Activated T-cell treated with anti-CD3 and anti-CD28 coated beads, Interleukin-2, amount 50 U/mL, for 1 hour (primary cell): ENCODE results near the gene C16orf46.

Experiments
- DNase-seq: peaks from one replicate; pipeline ENCODE4 v3.0.0-alpha.2; 2020

Gene C16orf46

DNA sequence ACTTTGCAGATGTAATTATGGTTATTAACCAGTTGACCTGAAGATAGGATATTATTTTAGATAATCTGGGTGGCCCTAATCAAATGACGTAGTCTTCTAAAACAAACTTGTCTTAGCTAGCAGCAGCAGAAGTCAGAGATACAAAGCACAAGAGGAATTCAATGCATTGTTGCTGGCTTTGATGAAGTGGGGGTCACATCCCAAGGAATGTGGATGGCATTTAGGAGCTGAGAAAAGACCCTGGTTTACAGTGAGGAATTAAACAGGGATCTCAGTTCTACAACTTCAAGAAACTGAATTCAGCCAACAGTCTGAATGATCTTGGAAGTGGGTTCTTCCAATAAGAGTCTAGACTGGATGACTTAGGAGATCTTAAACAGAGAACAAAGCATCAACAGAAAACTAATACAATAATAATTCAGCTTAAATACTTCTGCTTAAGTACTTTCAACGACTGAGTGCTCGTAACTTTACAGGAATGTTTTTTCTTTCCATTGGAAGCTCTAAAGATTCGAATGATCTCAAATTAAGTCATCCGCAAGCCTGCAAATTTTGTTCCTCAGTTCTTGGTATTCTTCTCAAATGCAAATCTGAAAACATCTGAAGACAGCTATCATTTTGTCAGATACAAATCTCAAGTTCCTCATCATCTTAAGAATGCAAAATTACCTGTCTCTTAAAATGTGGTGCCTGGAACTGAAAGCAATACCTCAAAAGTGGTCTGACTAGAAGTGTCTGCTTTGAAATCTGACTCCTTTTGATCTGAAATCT lies 3.3 kb downstream of the C16orf46 start:
- DNase-seq, result no peak

DNA sequence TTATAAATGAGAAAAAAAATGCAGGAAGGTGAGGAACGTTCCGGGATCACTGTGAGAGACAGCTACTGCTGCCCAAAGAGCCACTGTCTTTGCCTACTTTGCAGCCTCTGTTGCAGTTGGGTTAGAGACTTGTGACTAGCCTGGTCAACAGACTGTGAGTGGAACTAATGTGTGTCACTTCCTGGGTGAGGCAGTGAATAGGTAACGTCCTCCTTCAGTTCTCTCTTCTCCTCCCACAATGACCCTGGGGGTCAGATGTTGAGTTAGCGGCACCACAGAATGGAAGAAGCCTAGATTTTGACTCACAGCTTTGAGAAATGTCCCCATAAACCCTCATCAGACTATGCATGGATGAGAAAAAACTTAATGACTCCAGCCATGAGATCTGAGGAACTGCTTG lies 5.2 kb downstream of the C16orf46 start:
- no peak for DNase-seq

DNA sequence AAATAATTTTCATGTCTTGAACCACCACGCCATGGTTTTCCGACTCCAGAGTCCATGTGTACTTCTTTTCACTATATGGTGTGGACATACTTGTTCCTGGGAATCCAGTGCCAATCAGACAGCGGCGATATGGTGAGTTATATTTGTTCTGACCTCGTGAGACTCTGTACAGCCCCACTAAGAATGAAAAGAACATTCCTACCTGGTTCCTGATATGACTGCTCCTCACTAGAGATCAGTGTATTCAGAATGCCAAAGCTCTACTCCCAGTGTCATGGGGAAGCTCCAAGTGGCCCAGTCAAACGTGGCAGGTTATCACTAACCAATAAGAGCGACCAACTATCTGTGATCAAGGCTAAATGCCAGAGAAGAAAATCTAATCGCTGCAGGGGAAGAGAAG lies 6.1 kb downstream of the C16orf46 start:
- no peak for DNase-seq

GRCh38 chr16:81069063-81069462 lies 8.0 kb downstream of the C16orf46 start:
- DNase-seq, result no peak

GRCh38 chr16:81067166-81067565 lies 9.9 kb downstream of the C16orf46 start:
- DNase-seq, result no peak

DNA sequence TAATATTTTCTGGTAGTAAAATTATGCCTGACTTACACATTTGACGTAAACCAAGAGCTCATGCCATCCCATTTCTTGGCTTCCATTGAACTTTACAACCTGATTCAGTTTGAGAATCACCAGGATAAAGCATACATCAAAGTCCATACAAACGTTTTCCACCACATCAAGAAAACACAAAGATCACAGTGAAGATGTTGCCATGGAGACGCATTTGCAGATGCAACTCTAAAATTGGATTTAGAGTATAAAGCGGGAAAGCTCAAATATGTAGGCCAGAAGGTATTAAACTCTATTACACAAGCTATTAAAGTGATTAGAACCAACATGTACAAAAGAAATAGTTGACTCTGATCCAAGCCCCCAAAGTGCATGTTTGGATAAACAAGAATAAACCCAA lies 10.4 kb downstream of the C16orf46 start:
- no peak for DNase-seq

DNA sequence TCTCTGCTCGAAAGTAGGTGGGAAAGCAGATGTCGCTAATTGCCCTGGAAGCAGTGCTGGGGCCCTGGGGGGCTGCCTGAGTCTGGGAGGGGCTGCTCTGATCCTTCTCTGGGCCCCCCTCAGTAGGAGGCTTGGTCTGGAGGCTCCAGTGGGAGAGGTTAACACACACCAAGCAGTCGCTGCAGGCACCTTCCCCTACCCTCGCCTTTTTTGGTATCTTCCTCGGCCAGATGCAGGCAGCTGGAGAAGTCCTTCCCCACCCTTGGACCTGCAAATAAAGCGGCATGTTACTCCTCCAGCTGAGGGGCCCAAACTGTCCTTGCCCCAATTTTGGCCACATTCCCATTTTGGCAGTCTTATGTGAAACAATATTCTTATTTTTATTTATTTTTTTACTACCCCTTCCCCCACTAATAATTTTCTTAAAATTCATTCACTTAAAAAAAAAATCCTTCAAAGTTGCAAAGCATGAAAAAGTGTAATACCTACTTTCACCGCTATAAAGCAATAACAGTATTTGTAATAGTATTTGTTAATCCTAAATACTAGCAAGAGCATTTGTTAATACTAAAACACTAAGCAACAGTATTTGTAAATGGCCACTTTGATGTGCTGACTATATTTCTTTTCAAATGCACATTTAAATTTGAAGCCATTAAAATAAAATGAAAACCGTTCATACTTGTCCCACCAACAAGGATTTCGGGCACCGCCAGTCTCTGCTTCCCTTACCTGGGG lies 15.0 kb downstream of the C16orf46 start:
- no peak for DNase-seq

DNA sequence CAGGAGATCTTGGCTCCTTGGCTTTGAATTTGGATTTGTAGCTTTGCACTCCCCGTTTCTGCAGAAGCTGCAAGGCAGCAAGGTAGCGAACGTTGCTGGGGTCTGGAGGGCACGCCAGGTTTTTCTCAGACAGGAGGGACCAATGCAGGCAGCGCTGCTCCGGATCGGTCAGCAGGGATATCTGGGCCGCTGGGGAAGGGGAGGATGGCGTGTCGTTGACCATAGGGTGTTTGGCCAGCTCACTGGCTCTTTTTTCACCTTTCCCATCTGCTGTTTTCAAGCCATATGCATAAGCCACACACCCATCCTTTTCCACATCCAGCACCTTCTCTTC lies 15.8 kb downstream of the C16orf46 start:
- DNase-seq, result no peak

GRCh38 chr16:81060576-81061306 lies 16.3 kb downstream of the C16orf46 start:
- DNase-seq, result no peak

DNA sequence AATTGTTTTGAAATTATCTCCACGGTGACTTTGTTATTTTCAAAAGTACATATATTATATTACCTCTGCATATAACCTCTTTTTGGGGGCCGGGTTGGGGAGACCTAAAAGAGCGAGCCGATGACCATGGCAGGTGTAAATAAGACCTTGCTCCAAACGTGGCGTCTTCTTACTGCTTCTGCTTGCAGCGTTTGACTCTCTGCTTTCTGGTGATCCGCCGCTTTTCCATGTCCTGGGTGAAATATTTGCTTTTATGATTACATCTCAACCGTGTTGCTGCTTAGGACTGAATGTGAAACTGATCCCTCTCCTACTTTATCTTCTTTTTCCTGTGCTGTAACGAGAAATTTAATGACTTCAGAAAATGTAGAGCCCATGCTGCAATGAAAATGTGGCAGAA lies 23.3 kb downstream of the C16orf46 start:
- DNase-seq, result no peak

GRCh38 chr16:81042821-81043220 lies 34.2 kb downstream of the C16orf46 start:
- no peak for DNase-seq

- no peak for DNase-seq
Measured at GRCh38 chr16:81041696-81042095, 35.3 kb downstream of the C16orf46 start.

DNA sequence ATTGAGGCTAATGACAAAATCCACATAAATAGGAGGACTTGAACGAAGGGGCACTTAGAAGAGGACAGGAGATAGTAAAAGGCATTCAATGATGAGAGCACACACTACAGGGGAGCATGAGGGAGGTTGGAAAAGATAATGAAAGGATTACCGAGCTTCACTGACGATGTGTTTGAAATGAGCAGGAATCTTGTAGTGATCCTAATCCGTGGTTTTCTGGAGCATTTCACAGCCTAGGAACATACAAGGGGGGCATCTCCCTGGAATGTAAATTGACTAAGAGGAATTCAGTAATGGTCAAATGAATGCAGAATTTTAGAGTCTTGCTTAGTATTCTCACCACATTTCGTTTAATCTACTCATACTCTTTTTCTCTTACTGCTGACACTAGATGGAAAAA lies 36.2 kb downstream of the C16orf46 start:
- no peak for DNase-seq

- DNase-seq, result no peak
Measured at GRCh38 chr16:81040131-81040530, 36.9 kb downstream of the C16orf46 start.

DNA sequence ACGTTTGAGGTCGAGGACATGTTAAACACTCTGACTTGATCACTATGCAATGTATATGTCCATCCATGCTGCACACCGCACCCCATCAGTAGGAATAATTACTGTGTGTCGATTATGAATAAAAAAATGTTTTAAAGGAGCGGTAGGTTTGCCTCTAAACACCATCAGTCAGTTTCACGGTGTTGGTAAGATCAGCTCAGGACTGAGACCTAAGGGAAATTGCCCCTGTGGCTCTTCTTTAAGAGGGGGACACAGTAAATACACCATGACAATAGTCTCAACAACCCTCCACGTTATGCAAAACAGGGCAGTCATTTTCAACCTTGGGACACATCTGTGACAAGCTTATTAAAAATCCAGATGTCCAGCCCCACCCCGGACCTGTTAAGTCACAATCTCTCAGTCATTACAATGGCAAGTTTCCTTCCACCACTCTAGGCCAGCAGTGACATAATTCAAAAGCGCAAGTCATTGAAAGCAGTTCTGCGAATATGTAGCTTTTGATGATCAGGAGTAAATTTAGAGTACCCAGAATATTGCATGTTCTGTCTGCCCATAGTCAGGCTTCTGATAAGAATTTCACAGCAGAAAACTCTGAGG lies 40.2 kb downstream of the C16orf46 start:
- no peak for DNase-seq

DNA sequence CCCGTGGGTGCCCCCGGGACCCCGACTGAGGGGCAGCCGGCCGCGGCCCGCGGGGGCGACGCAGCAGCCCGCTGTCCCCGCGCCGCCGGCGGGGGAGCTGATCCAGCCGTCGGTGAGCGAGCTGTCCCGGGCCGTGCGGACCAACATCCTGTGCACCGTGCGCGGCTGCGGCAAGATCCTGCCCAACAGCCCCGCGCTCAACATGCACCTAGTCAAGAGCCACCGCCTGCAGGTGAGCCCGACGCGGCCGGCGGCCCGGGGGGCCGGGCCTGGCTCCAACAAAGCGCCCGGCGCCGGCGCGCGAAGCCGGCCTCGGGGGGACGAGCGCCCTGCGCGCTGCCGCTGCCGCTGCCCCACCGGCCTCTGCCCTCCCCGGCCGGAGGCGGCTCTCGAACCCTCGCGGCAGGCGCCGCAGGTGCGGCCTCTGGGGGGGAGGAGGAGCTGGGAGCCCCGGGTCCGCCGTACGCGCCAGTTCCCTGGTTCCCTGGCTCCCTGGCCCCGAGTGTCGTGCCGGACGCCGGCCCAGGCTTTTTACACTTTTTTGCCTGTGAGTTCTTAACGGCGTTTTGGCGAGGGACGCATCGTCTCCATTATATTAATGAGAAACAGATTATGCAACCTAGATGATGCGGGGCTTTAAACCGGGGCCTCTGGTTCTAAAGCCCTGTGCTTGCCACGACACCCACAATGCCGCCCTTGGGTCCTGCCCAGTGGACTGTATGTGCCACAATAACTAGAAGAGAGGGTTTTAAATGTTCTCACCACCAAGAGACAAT lies 40.9 kb downstream of the C16orf46 start:
- DNase-seq, result no peak

- DNase-seq, result peak; percentile 91
Measured at GRCh38 chr16:81035398-81035974, 41.6 kb downstream of the C16orf46 start, which contains the start of gene ATMIN. ATMIN (plus strand) TSS chr16:81035842; CDS start chr16:81035871, 29 bp downstream.

- no peak for DNase-seq
Measured at GRCh38 chr16:81029930-81030604, 47.0 kb downstream of the C16orf46 start.

DNA sequence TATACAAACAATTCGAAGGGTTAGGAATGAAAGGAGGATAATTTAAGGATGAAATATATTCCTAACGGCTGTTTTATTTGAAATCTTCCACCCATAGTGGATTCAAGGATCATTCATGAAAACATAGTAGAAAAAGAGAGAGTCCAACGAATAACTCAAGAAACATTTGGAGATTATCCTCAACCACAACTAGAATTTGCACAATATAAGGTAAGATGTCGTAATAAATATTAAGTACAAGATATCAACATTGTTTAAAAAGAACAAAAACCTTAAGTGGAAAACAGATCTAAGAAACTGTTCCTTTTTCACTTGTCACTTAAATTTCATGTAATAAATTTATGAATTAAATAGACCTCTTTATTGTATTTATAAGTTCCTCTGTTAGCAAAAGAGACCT lies 50.6 kb downstream of the C16orf46 start:
- no peak for DNase-seq

- no peak for DNase-seq
Measured at GRCh38 chr16:81018496-81018895, 58.5 kb downstream of the C16orf46 start.

- DNase-seq, result no peak
Measured at GRCh38 chr16:81014672-81015071, 62.4 kb downstream of the C16orf46 start.

DNA sequence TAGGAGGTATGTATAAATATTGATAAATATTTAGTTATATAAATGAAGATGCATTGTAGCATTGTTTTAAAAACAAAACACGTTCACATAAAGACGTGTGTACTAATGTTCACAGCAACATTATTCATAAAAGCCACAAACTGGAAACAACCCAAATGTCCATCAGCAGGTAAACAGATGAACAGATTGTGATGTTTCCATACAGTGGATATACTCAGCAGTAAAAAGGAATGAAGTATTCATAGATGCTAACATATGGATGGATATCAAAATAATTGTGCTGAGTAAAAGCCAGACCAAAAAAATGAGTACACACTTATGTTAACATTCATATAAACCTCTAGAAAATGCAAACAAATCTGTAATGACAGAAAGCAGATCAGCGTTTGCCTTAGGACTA lies 64.1 kb downstream of the C16orf46 start:
- no peak for DNase-seq
